HEK293T (cell line): ENCODE measurements around the gene SEZ6.

Experiments used
- ARNT ChIP-seq: fragments of 450-650 bp; IDR thresholded peaks from 2 replicates; pipeline ENCODE4 v1.6.1; 2017; ENCODE audit warnings: mild to moderate bottlenecking
- BHLHE40 ChIP-seq: fragments of 450-650 bp; IDR thresholded peaks from 2 replicates; pipeline ENCODE4 v1.6.1; 2016; ENCODE audit warnings: mild to moderate bottlenecking, moderate library complexity, borderline replicate concordance
- CTBP1 ChIP-seq: fragments of 450-650 bp; IDR thresholded peaks from 2 replicates; pipeline ENCODE4 v1.6.1; 2016; ENCODE audit warnings: borderline replicate concordance
- ELF4 ChIP-seq: fragments of 450-650 bp; IDR thresholded peaks from 2 replicates; pipeline ENCODE4 v1.6.1; 2017; ENCODE audit warnings: antibody characterized with exemption
- FOXK2 ChIP-seq: fragments of 450-650 bp; IDR thresholded peaks from 2 replicates; pipeline ENCODE4 v1.6.1; 2016; ENCODE audit warnings: mild to moderate bottlenecking
- HDGF ChIP-seq: fragments of 450-650 bp; IDR thresholded peaks from 2 replicates; pipeline ENCODE4 v1.6.1; 2017; ENCODE audit warnings: antibody characterized with exemption, borderline replicate concordance
- SP1 ChIP-seq: fragments of 450-650 bp; IDR thresholded peaks from 2 replicates; pipeline ENCODE4 v1.6.1; 2017
- SUZ12 ChIP-seq: fragments of 450-650 bp; IDR thresholded peaks from 2 replicates; pipeline ENCODE4 v1.6.1; 2016; ENCODE audit warnings: mild to moderate bottlenecking
- TARDBP ChIP-seq: fragments of 450-650 bp; IDR thresholded peaks from 2 replicates; pipeline ENCODE4 v1.6.1; 2016
- TF ChIP-seq, protein P1 (sequence below): fragments of 450-650 bp; IDR thresholded peaks from 2 replicates; pipeline ENCODE4 v1.6.1; 2016

DNA sequence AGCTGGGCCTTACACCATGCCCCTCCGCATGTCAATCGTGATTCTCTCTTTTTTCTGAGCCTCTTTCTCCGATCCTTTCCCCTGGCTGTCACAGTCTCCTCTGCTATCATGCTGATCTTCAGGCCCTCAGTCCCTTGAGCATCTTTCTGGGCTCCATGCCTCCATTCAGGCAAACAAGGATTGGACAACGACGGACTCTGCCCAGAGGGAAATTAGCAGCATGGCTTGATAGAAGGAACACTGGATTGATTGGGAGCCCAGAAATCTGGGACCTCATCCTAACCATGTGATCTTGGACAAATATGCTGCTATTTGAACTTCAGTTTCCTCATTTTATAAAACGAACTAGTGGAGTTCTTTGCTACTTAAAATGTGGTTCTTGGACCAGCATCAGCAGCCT is 35.0 kb downstream of the SEZ6 start:
- no peak for TF ChIP-seq BHLHE40
- no peak for TF ChIP-seq HDGF
- no peak for TF ChIP-seq CTBP1
- no peak for TF ChIP-seq SP1
- no peak for TF ChIP-seq ELF4
- TF ChIP-seq, protein P1, sequence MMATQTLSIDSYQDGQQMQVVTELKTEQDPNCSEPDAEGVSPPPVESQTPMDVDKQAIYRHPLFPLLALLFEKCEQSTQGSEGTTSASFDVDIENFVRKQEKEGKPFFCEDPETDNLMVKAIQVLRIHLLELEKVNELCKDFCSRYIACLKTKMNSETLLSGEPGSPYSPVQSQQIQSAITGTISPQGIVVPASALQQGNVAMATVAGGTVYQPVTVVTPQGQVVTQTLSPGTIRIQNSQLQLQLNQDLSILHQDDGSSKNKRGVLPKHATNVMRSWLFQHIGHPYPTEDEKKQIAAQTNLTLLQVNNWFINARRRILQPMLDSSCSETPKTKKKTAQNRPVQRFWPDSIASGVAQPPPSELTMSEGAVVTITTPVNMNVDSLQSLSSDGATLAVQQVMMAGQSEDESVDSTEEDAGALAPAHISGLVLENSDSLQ, result no peak
- TF ChIP-seq ARNT, result no peak
- TF ChIP-seq TARDBP, result no peak
- TF ChIP-seq SUZ12, result no peak
- no peak for TF ChIP-seq FOXK2
